Measurements from ENCODE around the gene ZNF837.

- TF ChIP-seq CTCF (IDR thresholded peaks at IDR 0.05; ENCODE audit: low read depth, low read length) (no peak), POLR2A (IDR thresholded peaks at IDR 0.05; ENCODE audit: extremely low read depth, insufficient read length) (no peak), MYC (IDR thresholded peaks at IDR 0.05; ENCODE audit: low read depth, low read length) (no peak)
These were observed 14.0 kb upstream of the ZNF837 start for GRCh38 chr19:58394821-58395219.
